Hepatocyte (in vitro differentiated cells): ENCODE data around the gene ATP5PB.

Source experiments
- EZH2 ChIP-seq: fragments of 200-600 bp; sonication (generic); IDR thresholded peaks from 2 replicates; pipeline ENCODE4 v1.6.1; 2016; ENCODE audit warnings: antibody characterized with exemption, mild to moderate bottlenecking, borderline replicate concordance
- EZH2phosphoT487 ChIP-seq: fragments of 200-600 bp; sonication (generic); IDR thresholded peaks from one replicate; pipeline ENCODE4 v1.6.1; 2018; ENCODE audit warnings: antibody characterized with exemption, mild to moderate bottlenecking, low read depth, moderate library complexity; ENCODE audit not compliant: unreplicated experiment, severe bottlenecking
- TF ChIP-seq, protein P1 (sequence below): fragments of 200-600 bp; sonication (generic); IDR thresholded peaks from 2 replicates; pipeline ENCODE4 v1.5.1; 2016; ENCODE audit warnings: antibody characterized with exemption, mild to moderate bottlenecking; ENCODE audit not compliant: poor library complexity

DNA sequence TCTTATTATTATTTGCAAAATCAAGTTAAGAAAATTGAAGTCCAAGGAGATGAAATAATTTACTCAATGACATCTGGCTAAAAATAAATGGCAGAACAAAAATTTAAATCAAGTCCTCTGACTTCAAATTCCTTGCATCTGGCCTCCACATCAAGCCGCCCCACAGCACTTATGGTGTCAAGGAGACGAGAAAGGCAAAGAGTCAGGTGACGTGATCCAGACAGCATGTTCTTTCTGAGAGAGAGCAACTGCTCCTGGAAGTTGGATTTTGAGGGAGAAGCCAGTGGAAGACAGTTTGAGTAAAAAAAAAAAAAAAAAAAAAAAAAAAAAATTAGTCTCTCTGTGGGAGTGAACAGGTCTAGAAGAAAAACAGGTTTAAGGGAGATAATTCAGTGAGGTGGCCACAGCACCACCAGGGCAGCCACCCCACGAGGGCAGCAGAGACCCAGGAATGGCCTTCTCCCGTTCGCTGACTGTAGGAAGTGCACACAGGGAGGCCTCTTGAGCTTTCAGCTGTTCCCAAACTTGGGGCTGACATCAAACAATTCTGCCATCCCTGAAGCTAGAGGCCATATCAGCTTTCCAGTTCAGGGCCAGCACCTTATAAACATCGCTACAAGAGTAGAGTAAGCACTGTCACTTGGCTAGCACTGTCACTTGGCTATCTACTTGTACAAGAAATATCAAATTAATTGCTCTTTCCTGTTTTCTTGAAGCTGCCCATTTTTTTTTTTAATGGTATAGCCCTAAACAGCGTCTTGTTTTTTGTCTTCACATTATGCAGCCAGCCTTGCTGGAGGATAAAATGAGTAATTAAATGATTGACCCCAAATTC, 32.3 kb downstream of the ATP5PB start:
- TF ChIP-seq, protein P1, sequence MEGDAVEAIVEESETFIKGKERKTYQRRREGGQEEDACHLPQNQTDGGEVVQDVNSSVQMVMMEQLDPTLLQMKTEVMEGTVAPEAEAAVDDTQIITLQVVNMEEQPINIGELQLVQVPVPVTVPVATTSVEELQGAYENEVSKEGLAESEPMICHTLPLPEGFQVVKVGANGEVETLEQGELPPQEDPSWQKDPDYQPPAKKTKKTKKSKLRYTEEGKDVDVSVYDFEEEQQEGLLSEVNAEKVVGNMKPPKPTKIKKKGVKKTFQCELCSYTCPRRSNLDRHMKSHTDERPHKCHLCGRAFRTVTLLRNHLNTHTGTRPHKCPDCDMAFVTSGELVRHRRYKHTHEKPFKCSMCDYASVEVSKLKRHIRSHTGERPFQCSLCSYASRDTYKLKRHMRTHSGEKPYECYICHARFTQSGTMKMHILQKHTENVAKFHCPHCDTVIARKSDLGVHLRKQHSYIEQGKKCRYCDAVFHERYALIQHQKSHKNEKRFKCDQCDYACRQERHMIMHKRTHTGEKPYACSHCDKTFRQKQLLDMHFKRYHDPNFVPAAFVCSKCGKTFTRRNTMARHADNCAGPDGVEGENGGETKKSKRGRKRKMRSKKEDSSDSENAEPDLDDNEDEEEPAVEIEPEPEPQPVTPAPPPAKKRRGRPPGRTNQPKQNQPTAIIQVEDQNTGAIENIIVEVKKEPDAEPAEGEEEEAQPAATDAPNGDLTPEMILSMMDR = peak; percentile 90
- no peak for TF ChIP-seq EZH2
- no peak for TF ChIP-seq EZH2phosphoT487
